ENCODE measurements around the gene DCST2. TPM values are rescaled to one million over a fixed set of nuclear protein-coding genes. Genes with fewer than 3 reads are reported as not detected.

The DCST2 gene
- total and polyA plus RNA-seq, 2 donors from 2014 or later = 0.43 to 1.4 TPM

- FAIRE-seq (no peak), DNase-seq (peak in 2 of 5 donors; percentile 67 to 69)
- H3K9me3 ChIP-seq (ENCODE audit: control insufficient read depth in 2 of 3, insufficient read depth in 1 of 3, low read length in 3 of 3) = no peaks in the 10 kb centered on the region
- H3K27ac ChIP-seq (ENCODE audit: low read depth in 2 of 2, low read length in 2 of 2) = peak overlapping the region in 1 of 2 donors; percentile 83
- H3K27me3 ChIP-seq (ENCODE audit: control insufficient read depth, insufficient read depth, low read length) = no peaks in the 10 kb centered on the region
- TF ChIP-seq CTCF (IDR thresholded peaks at IDR 0.05; ENCODE audit: borderline replicate concordance, extremely low read depth, insufficient read depth) = no peak
- H3K4me3 ChIP-seq (ENCODE audit: low read length in 3 of 3) = peak overlapping the region in 2 of 3 donors; percentile 37 to 42
- peak overlapping the region in 2 of 3 donors; percentile 32 to 58 for H3K9ac ChIP-seq (ENCODE audit: low read length in 3 of 3)
- H3K4me1 ChIP-seq (ENCODE audit: control insufficient read depth in 2 of 3, insufficient read depth in 2 of 3, low read depth in 1 of 3, low read length in 3 of 3) = peaks cover 0 to 22% (median 4%) of the 10 kb centered on the region in 3 donors
- intact Hi-C loops (cut with DNase I) = no loop called here
- no peaks in the 10 kb centered on the region for H3K36me3 ChIP-seq (ENCODE audit: control insufficient read depth in 2 of 3, insufficient read depth in 3 of 3, low read length in 3 of 3)
Measured at GRCh38 chr1:155017946-155018316, 15.7 kb downstream of the DCST2 start.

- Histone ChIP-seq H3K9me3 (ENCODE audit: control insufficient read depth in 2 of 3, insufficient read depth in 1 of 3, low read length in 3 of 3) (no peaks in the 10 kb centered on the region), H3K36me3 (ENCODE audit: control insufficient read depth in 2 of 3, insufficient read depth in 3 of 3, low read length in 3 of 3) (no peaks in the 10 kb centered on the region), H3K27ac (ENCODE audit: low read depth in 2 of 2, low read length in 2 of 2) (peak overlapping the region; percentile 41 to 83), H3K4me3 (ENCODE audit: low read length in 3 of 3) (peak overlapping the region in 2 of 3 donors; percentile 37 to 42), H3K9ac (ENCODE audit: low read length in 3 of 3) (peak overlapping the region in 2 of 3 donors; percentile 32 to 58), H3K4me1 (ENCODE audit: control insufficient read depth in 2 of 3, insufficient read depth in 2 of 3, low read depth in 1 of 3, low read length in 3 of 3) (peaks cover 0 to 28% (median 9%) of the 10 kb centered on the region in 3 donors), H3K27me3 (ENCODE audit: control insufficient read depth, insufficient read depth, low read length) (no peaks in the 10 kb centered on the region)
- peak; percentile 99 for TF ChIP-seq CTCF (IDR thresholded peaks at IDR 0.05; ENCODE audit: borderline replicate concordance, extremely low read depth, insufficient read depth)
- peak; percentile 92 to 98 (median 95) for DNase-seq
- no peak for FAIRE-seq
- intact Hi-C loops (cut with DNase I) = no loop called here
Measured at GRCh38 chr1:155017041-155017945, 16.3 kb downstream of the DCST2 start.

GRCh38 chr1:155016231-155016831 lies 17.2 kb downstream of the DCST2 start:
- intact Hi-C loops (cut with DNase I) = no loop called here
- no peak for TF ChIP-seq CTCF (IDR thresholded peaks at IDR 0.05; ENCODE audit: borderline replicate concordance, extremely low read depth, insufficient read depth)
- DNase-seq (peak in 1 of 5 donors; percentile 81), FAIRE-seq (no peak)
- no peak overlapping the region for H3K9ac ChIP-seq (ENCODE audit: low read length in 3 of 3)
- H3K27me3 ChIP-seq (ENCODE audit: control insufficient read depth, insufficient read depth, low read length) = no peaks in the 10 kb centered on the region
- no peaks in the 10 kb centered on the region for H3K36me3 ChIP-seq (ENCODE audit: control insufficient read depth in 2 of 3, insufficient read depth in 3 of 3, low read length in 3 of 3)
- H3K9me3 ChIP-seq (ENCODE audit: control insufficient read depth in 2 of 3, insufficient read depth in 1 of 3, low read length in 3 of 3) = no peaks in the 10 kb centered on the region
- peak overlapping the region; percentile 41 to 83 for H3K27ac ChIP-seq (ENCODE audit: low read depth in 2 of 2, low read length in 2 of 2)
- peaks cover 0 to 34% (median 9%) of the 10 kb centered on the region in 3 donors for H3K4me1 ChIP-seq (ENCODE audit: control insufficient read depth in 2 of 3, insufficient read depth in 2 of 3, low read depth in 1 of 3, low read length in 3 of 3)
- H3K4me3 ChIP-seq (ENCODE audit: low read length in 3 of 3) = no peak overlapping the region
